Measurements from ENCODE around the gene GSTO2.

DNA sequence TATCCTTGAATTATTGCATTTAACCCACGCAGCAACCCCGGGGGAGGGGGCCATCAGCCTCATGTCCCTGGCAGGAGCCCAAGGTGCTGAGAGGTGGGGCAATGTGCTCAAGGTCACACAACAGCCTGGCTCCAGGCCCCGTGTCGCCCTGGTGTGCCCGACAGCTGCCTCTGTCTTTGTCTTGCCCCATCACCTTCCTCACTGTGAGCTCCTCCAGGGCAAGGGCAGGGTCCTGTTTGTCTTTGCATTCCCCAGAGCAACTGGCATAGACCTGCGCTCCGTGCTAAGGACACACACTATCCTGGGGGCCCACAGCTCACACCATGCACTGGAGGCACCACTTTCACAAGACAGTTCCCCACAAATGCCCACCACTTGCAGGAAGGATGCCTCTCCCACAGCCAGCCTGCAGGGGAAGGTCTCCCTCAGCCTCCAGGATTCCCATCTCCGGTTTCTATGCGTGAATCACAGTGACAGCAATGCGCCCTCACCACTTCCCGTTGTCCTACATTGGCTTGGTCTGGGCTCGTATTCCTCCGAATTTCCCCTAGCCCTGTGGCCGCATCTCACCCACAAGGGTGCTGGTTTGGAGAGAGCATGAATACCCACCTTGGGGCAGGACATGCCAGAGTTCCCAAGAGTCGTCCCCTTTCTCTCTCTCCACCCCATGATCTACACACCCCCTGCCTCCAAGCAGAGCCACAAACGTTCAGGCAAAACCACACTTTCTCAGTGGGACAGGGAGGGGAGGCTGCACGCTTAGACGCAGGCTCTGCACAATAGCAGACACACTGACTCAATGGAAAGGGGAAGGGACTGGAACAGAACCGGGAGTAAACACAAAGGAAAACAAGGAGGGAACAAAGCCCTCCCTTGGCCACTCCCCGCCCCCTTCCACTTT is 59.0 kb downstream of the GSTO2 start:
- TF ChIP-seq CTCF (conservative IDR thresholded peaks at IDR 0.05; ENCODE audit: low read length) = no peak
- no peak for TF ChIP-seq EZH2phosphoT487 (IDR thresholded peaks at IDR 0.05; ENCODE audit: borderline replicate concordance)

Data from Loucy (cell line).